HG02840 (cell line): Measurements from ENCODE around the gene GJC2.
"Not testable (repeated sequence)": the region's sequence is repeated elsewhere in the genome, so short reads cannot be mapped to it uniquely, and the experiment has no call there.

Source experiments
- ATAC-seq: cut with Tn5 transposase; IDR thresholded peaks from one replicate; pipeline ENCODE4 v1.9.1; 2021; ENCODE audit warnings: mild to moderate bottlenecking, moderate library complexity, moderate number of reproducible peaks; ENCODE audit not compliant: unreplicated experiment, low FRiP score

Gene GJC2

DNA sequence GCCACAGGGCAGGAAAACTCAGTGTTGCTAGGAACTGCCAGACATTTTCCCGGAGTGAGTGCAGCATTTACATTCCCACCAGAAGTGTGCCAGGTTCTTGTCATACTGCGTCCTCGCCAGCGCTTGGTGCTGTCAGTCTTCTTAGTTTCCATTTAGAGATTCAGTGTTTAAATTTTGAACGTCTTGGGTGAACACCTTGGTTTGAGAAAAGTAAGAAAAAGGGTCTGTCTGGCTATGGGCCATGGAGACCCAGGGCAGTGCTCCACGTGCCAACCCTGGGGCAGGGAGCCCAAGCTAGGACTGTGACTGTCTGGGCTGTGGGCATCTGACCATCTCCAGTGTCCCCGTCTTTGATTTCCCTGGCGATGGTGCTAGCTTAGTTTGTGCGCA lies 31.9 kb downstream of the GJC2 start:
- ATAC-seq, result no peak

DNA sequence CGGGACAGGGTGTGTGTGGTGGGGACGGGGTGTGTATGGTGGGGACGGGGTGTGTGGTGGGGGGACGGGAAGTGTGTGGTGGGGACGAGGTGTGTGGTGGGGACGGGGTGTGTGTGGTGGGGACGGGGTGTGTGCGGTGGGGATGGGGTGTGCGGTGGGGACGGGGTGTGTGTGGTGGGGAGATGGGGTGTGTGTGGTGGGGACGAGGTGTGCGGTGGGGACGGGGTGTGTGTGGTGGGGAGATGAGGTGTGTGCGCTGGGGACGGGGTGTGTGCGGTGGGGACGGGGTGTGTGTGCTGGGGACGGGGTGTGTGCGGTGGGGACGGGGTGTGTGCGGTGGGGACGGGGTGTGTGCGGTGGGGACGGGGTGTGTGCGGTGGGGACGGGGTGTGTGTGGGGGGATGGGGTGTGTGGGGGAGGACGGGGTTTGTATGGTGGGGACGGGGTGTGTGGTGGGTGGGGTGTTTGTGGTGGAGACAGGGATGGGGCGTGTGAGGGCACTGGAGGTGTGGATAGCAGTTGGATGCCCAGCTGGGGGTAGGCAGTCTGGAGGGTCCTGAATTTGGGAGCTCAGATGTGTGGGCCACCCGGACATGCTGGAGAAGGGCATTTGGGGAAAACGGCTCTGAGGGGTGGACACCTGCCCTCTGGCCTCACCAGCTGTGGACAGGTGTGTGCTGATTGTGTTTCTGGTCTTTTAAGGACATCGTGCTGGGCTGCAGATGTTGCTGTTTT lies 32.7 kb downstream of the GJC2 start:
- no peak for ATAC-seq

DNA sequence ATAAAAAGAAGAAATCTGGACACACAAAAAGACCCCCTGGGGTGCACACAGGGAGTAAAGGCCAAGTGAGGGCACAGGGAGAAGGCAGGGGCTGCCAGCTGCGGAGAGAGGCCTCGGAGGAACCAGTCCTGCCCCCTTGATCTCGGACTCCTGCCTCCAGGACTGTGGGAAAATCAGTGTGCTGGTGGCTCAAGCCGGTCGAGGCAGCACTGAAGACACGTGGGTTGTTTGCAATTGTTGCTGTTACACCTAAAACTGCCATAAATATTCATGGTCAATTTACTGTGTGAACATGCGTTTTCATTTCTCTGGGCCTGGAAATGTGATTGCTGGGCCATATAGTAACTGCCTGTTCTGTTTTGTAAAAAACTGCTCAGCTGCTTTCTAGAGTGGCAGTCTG lies 34.4 kb downstream of the GJC2 start:
- ATAC-seq, result no peak

DNA sequence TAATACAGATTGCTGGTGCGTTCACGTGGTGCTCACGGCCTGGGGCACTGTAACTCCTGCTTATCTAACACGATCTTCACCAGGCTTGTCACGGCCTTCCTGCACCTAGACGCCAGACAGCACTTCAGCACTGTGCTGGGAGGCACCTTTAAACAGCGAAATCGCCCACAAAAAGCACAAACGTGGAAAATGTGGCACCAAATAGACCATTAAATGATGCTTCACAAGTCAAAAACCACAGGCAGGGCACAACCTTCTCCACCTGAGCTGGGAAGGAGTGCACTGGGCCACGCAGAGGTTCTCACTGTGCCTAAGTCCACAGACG lies 35.9 kb downstream of the GJC2 start:
- ATAC-seq, result no peak

DNA sequence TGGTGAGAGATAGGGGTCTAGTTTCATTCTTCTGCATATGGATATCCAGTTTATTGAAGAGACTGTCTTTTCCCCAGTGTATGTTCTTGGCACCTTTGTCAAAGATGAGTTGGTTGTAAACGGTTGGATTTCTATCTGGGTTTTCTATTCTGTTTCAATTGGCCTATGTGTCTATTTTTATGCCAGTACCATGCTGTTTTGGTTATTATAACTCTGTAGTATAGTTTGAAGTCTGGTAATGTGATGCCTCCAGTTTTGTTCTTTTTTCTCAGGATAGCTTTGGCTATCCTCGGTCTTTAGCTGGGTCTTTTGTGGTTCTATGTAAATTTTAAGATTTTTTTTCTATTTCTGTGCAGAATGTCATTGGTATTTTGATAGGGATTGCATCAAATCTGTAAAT lies 38.5 kb downstream of the GJC2 start:
- ATAC-seq, result not testable (repeated sequence)

DNA sequence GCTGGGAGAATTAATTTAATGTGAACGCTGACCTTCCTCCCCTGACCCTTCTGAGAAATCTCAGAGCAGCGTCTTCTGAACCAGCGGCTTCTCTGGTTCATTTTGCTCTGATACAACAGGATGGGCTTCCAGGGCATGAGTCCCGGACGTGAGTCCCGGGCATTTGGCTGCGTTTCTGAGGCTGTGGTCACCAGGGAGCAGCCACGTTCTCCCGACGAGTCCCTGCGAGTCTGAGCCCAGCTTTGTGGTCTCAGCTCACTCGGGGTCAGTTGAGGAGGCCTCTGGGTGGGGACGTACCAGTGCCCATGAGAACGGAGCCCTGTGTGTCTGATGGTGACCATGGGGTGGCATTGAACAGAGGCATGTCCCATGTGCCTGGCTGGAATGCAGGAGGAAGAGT lies 40.5 kb downstream of the GJC2 start:
- ATAC-seq, result no peak

DNA sequence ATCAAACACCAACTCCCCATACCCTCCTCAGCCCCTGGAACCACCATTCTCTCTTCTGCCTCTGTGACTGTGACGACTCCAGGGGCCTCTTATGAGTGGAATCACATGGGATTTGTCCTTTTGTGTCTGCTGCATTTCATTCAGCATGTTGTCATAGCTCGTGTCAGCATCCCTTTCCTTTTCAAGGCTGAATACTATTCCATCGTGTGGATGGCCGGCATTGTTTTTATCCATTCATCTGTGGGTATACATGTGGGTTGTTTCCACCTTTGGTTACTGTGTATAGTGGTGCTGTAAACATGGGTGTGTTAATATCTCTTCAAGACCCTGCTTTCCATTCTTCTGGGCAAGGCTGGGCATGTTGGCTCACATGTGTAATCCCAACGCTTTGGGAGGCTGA lies 41.0 kb downstream of the GJC2 start:
- no peak for ATAC-seq

DNA sequence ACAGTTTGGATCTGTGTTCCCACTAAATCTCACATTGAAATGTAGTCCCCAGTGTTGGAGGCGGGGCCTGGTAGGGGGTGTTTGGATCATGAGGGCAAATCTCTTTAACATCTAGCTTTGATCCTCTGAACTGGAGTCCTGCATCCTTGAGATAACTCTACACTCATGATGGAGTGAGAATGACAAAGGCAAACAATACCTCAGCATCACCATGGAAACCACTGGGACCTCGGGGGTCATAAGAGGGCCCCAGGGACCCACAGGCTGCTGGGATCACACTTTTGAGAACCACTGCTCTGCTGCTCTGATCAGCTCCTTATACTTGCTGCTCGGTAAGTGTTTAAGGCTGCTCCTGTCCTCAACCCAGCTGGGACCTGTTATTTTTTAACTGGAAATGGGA lies 44.7 kb downstream of the GJC2 start:
- no peak for ATAC-seq

DNA sequence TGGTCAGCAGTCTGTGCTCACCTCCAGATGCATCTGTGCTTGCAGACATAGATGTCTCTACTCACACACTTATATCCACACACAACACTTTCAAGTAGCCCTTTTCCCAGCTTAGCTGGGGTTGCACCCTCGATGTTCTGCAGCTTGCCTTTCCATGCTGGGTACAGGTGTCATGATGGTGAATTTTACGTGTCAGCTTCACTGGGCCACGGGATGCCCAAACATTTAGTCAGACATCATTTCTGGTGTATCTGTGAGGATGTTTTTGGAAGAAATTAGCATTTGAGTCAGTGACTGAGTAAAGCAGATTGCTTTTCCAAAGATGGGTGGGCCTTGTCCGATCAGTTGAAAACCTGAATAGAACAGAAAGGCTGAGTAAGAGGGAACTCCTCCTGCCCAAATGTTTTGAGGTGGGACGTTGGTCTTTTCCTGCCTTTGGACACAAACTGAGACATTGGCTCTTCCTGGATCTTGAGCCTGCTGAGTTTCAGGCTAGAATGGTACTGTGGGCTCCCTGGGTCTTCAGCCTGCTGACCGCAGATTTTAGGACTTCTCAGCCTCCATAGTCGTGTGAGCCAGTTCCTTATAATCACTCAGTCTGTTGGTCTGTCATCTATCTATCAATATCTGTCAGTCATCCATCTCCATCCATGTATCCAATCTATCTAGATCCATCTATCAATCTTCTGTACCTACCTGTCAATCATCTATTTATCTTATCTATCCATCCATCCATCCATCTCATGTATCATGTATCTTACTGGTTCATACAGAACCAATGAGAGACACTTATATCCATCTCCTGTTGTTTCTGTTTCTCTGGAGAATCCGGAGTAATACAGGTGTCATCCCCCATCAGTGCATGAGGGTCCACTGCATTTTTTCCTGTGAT lies 45.4 kb downstream of the GJC2 start:
- no peak for ATAC-seq

DNA sequence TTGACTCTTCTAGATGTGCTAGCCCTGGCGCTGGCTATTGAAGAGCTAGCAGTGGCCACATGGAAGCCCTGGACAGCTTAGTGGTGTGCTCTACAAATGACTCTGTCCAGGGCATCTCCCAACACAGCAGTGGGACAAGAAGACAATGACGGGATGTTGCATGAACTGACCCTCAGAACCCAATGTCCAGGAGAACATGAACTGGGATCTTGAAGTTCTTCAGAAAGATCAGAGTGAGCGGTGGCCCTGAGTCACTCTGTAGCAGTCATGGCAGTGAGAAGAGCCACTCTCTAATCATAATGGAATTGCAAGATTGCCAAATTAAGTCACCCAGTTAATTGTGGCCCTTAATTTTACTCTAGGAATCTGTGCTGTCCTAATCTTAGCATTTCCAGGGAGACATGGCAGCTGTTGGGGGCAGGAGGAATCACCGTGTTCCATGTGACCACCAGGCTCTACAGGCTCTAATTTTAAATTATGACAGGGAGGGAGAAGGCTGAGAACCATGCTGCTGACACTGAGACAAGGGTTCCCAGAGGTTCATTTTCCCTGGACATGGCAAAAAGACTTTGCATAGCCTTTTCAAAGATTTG lies 47.9 kb downstream of the GJC2 start:
- no peak for ATAC-seq

DNA sequence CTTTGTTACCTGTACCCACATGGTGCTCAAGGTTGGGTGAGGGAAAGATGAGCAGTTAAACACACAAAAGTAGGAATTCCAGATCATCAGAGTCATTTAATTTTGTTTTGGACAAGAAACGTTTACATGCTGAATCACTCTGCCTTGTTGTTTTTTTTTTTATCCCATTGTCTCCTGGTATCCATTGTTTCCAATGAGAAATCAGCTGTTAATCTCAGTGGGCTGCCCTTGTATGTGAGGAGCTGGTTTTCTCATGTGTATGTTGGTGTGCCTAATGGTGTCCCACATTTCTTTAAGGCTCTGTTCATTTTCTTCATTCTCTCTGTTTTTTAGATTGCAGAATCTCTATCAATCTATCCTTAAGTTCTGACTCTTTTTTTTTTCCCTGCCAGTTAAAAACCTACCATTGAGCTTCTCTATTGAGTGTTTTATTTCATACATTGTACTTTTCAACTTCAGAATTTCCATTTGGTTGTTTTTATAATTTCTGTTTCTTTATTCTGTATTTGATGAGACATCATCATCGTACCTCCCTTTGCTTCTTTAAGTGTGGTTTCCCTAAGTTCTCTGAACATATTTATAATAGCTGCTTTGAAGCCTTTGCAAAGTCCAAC lies 49.4 kb downstream of the GJC2 start:
- no peak for ATAC-seq

DNA sequence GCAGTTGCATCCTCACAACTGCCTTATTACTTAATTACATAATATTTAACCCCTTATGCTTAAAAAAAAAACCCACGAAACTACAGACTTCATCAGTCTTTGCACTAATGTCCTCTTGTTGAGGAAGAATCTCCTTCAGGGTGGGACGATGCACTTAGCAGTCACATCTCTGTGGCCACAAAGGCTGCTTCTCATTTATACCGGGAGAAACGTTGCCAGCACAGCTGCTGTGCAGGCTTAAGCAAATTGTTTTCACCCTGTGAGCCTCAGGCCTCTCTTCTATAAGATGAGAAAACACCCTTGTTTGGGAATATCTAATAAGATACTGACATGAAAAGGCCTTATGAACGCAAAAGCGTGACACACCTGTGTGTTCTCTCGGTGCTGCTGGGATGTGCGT lies 55.2 kb downstream of the GJC2 start:
- no peak for ATAC-seq

DNA sequence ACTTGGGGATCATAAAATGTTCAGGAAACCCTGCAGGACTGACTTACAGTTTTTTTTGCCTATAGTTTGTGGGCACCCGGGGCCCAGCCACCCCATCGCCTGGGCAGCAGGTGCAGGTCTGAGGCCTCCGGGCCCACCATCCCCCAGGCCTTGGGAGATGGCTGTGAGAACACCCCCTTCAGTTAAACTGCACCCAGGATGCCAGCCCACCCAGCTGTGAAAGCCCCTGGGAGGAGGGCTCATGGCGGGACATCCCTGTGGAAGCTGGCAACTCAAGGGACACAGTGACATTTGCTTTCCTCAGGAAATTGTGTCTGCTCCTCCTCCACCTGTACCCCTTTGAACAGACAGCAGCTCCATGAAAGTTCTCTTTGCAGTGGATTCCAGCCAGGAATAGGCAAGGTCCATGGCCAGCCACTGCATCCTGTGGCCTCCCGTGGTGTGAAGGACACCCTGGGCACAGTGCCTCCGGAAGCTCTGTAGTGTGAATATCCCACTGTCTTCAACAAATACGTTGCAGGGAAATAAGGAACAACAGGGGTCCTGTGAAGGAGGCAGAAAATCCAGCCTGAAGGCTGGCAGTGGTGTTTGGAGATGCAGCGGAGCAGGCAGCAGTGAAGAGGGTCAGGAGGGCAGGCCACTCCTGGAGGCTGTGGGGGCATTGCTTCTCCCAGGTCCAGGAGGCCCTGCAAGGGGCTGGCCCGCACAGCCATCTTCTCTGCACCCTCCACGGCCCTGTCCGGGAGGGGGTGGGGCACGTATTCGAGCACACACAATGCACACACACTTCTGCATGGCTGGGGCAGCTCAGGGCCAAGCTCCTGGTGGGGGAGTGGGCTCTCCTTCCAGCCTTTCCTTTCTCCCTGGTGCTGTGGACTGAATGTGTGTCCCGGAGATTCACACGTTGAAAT lies 56.1 kb downstream of the GJC2 start:
- ATAC-seq, result no peak

DNA sequence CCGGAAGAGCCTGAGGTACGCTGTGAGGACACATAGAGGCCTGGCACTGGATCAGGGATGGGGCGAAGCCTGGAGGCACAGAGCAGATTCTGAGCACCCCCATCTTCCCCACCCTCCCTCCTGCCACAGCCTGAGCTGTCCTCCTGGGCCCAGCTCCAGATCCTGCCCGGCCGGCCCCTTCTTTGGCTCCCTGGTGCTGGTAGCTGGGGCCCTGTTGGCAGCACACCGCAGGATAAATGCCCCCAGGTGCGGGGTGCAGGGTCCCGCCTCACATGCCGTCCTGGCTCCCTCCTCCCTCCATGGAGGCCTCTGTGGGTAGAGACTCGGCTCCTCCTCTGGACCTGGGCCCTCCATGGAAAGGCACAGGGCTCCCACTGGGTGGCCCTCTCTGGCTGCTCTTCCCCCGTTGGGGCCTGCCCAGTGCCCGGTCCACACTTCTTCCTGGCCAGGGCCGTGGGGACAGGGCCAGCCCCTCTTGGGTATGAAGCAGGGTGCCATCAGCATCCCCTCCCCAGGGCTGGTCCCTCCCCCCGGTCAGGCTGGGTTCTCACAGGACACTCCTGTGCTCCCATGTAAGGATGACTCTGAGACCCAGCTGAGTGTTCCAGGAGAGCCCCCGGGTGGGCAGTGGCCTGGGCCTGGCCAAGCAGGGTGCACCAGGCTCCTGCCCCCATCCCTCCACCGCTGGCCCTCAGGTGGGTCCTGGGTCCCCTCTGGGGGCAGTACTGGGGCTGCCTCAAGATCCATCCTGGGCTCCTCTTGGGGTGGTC lies 57.0 kb downstream of the GJC2 start:
- no peak for ATAC-seq

DNA sequence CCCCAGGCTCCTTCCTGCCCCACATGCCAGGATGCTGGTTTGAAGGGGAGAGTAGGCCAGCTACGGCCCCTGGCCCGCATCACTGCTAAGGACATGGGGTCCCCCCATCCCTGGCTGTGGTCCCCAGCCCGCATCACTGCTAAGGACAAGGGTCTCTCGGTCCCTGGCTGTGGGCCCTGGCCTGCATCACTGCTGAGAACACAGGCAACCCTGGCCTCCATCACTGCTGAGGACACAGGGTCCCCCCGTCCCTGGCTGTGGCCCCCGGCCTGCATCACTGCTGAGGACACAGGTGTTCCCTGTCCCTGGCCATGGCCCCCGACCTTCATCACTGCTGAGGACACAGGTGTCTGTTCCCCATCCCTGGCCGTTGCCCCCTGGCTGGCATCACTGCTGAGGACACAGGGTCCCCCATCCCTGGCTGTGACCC lies 57.7 kb downstream of the GJC2 start:
- ATAC-seq, result no peak

DNA sequence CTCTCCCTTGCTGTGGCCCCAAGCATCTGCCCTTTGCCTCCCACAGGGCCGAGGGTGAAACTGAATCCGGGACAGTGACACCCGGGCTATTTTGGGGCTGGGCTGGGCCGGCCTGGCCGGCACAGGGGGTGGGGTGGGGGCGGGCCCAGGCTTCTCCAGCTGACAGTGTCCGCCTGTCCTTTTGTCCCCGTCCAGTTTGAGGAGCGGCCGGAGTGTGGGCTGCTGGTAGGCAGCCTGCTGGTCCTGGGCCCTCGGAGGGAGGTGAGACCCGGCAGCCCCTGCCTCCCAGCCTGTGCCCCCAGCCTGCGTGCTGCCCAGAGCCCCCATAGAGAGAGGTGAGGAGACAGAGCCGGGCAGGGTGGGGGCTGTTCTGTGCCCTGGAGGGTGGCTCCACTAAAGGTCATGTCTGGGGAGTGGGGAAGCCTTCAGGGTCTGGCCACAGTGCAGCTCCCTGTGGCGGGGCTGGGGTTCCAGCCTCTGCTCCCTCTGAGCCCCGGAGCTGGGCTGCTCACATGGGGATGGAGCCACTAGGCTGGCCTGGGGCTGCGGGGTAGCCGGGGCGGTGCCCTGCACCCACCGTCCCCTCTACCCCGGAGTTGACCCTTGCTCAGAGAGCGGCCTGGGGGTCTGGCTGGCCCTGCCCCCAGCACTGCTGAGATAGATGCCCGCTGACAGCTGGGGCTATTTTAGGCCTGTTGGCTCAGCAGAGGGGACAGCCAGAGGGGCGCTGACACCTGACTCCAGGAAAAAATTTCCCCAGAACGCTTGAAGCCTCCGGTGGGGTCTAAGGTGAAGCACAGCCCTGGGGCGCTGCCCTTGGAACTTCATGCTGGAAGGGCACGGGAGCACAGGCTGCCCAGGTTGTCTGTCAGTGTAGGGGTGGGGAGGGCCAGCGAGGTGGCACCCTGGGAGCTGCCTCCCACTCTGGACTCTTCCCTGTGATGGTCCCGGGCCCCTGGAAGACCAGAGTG lies 58.4 kb downstream of the GJC2 start, which contains the start of gene OBSCN:
Gene OBSCN (plus strand): TSS at position 194 of the 971 bp plus-strand sequence. CDS start 3,740 bp downstream, outside the sequence.
- ATAC-seq, result no peak

DNA sequence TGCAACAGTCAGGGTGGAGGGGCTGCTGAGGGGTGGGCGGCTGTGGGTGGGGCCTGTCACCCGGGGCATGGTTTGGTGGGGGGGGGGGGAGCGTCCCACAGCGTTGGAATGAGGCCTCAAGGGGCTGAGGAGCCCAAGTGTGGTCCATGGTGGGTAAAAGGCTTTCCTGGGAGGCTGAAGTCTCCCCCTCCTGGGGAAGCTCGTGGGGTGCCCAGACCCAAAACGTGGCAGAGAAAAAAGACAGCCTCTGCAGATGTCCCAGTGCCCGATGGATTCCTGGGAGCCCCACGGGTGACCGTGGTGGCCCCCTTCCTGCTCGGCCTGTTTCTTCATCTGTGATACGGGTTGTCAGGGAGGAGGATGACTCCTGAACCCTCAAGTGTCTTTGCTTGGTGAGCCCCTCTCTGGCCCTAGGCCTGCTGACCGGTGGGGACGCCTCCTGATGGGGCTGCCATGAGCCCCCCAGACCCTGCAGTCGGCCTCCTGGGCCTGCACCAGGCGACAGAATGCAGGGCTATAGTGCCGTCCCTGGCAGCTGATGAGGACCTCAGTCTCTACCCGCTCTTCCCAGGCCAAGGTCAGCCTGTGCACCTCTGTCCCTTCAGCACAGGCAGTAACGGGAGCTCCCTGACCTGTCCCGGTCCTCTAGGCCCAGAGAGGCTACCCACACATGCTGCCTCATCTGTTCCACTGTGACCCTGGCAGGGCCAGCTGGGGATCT lies 59.3 kb downstream of the GJC2 start:
- ATAC-seq, result no peak
